ENCODE results near the gene MDM4. TPM values are rescaled to one million over a fixed set of nuclear protein-coding genes. Genes with fewer than 3 reads are reported as not detected.
A peak's percentile ranks its signal among the peaks of the same experiment; 100 is the strongest.

The MDM4 gene
- total and polyA plus RNA-seq, 2 donors (not counting 1 experiment from before 2014, with no cell fraction given) = 46.6 to 374 TPM

DNA sequence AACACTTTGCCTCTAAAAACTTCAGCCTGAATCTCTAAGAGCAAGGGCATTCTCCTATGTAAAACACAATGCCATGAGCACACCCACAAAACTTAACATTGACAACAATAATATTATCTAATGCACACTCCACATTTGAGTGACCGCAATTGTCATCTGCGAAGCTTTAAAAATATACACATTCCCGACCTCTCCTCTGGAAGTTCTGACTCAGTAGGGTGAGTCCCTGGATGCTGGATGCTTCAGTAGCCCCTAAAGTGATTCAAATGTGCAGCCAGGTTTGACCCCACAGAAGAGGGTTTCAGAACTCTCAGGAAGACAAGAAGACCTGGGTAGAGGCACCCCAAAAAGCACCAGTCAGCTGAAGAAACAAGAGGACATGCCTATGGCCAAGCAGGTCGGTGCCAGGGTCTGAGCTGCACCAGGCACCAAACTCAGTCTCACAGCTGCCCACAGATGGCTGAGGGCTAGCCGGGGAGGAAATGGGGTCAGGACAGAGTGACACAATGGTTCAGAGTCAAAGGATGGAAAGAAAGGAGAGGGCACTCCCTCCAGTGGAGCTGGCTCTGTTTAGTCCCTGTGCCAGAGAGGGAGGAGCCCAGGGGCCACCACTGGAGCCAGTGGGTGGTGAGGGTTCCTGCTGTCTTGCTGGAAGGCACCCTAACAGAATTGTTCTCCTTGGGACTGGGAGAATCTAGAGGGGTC lies 39.0 kb upstream of the MDM4 start:
- Histone ChIP-seq H3K79me2 (ENCODE audit: control insufficient read depth, insufficient read depth, low read length) (peaks cover 97% of the 10 kb centered on the region), H3K4me3 (ENCODE audit: control extremely low read depth in 1 of 5, extremely low read depth in 1 of 5, insufficient read depth in 1 of 5, low read depth in 2 of 5, low read length in 4 of 5) (no peak overlapping the region), H3K27me3 (replicated peaks in 1 of 4; ENCODE audit: control extremely low read depth in 1 of 4, control insufficient read depth in 3 of 4, insufficient read depth in 4 of 4, low read length in 3 of 4) (no peaks in the 10 kb centered on the region), H3K9me3 (ENCODE audit: control extremely low read depth in 1 of 3, control insufficient read depth in 2 of 3, insufficient read depth in 1 of 3, low read length in 2 of 3) (no peaks in the 10 kb centered on the region), H3K27ac (ENCODE audit: low read length in 2 of 2) (peak overlapping the region; percentile 30 to 95), H3K9ac (ENCODE audit: low read length) (peak overlapping the region; percentile 8), H3K4me1 (ENCODE audit: control insufficient read depth in 2 of 2, insufficient read depth in 2 of 2, low read length in 2 of 2) (peaks cover 80 to 88% of the 10 kb centered on the region in 2 donors), H3K4me2 (replicated peaks; ENCODE audit: low read depth, low read length, poor library complexity, severe bottlenecking) (peak overlapping the region; percentile 81), H3K36me3 (replicated peaks in 1 of 2; ENCODE audit: control extremely low read depth in 1 of 2, control insufficient read depth in 1 of 2, extremely low read depth in 1 of 2, insufficient read depth in 2 of 2, low read length in 1 of 2) (peaks cover 9 to 32% of the 10 kb centered on the region in 2 experiments), H2AFZ (ENCODE audit: insufficient read depth, low read depth, low read length, poor library complexity, severe bottlenecking) (no peak overlapping the region), H4K20me1 (ENCODE audit: control insufficient read depth, insufficient read depth, low read length, poor library complexity, severe bottlenecking) (peaks cover 46% of the 10 kb centered on the region)
- DNase-seq (no peak), ATAC-seq (ENCODE audit: low read depth) (no peak)
- peak overlapping the region; percentile 98 for H3K27ac Mint-ChIP-seq
- ChIA-PET POLR2A (no interaction called here), CTCF (interaction anchor here (1.0 to 18.4 kb wide), 6 partner anchors 12 to 78 kb away, joined by 3 to 374 read pairs (median 47); partner anchors contain the start of gene PIK3C2B)
- H3K9me3 Mint-ChIP-seq (ENCODE audit: insufficient read depth) = no peaks in the 10 kb centered on the region
- H3K4me3 Mint-ChIP-seq = peak overlapping the region; percentile 55
- H3K4me1 Mint-ChIP-seq = peaks cover 94% of the 10 kb centered on the region
- WGBS (ENCODE audit: insufficient coverage) = 87% methylated on average over 3 of the region's 5 CpGs
- intact Hi-C loops (cut with micrococcal nuclease) = no loop called here
- no peaks in the 10 kb centered on the region for H3K27me3 Mint-ChIP-seq
- no peak for TF ChIP-seq EZH2 (IDR thresholded peaks at IDR 0.05; ENCODE audit: borderline replicate concordance, insufficient read depth, low read depth, low read length, poor library complexity, severe bottlenecking)
- TF ChIP-seq, protein P1, sequence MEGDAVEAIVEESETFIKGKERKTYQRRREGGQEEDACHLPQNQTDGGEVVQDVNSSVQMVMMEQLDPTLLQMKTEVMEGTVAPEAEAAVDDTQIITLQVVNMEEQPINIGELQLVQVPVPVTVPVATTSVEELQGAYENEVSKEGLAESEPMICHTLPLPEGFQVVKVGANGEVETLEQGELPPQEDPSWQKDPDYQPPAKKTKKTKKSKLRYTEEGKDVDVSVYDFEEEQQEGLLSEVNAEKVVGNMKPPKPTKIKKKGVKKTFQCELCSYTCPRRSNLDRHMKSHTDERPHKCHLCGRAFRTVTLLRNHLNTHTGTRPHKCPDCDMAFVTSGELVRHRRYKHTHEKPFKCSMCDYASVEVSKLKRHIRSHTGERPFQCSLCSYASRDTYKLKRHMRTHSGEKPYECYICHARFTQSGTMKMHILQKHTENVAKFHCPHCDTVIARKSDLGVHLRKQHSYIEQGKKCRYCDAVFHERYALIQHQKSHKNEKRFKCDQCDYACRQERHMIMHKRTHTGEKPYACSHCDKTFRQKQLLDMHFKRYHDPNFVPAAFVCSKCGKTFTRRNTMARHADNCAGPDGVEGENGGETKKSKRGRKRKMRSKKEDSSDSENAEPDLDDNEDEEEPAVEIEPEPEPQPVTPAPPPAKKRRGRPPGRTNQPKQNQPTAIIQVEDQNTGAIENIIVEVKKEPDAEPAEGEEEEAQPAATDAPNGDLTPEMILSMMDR (IDR thresholded peaks at IDR 0.05) = no peak
